HCT116 (cell line): ENCODE data around the gene NDUFS1. TPM values are rescaled to one million over a fixed set of nuclear protein-coding genes. Genes with fewer than 3 reads are reported as not detected.

ENCODE experiments used
- ATAC-seq: fragments of 200-7000 bp; cut with Tn5 transposase; 2 replicates; pipeline ENCODE4 v1.9.1; 2020; ENCODE audit warnings: mild to moderate bottlenecking, moderate library complexity
- BruUV-seq: library from RNA; stranded (reverse); fragments of 400-500 nt; replicated peaks from 2 replicates; lab custom pipeline; 2021; lab: Mats Ljungman, UMichigan
- CTCF ChIA-PET: fragments of 300-600 bp; sonication (Branson Sonifier 250); formaldehyde crosslinking; loops from one replicate; lab custom pipeline; 2021; ENCODE audit warnings: antibody characterized with exemption; lab: Charles Lee
- POLR2A ChIA-PET: fragments of 300-600, 350-600 bp; sonication (Branson Sonifier 250); formaldehyde crosslinking; loops from one replicate; lab custom pipeline; 2021; ENCODE audit warnings: antibody characterized with exemption; lab: Charles Lee
- RAD21 ChIA-PET, 2 experiments: fragments of 300-600 bp; sonication (Branson Sonifier 250); formaldehyde crosslinking; loops; one replicate each; lab custom pipeline; 2023; ENCODE audit warnings: low total read pairs in 2 of 2; ENCODE audit not compliant: uncharacterized antibody in 2 of 2, unreplicated experiment in 2 of 2, low non-redundant PET in 1 of 2; lab: Charles Lee
- DNase-seq: peaks from one replicate; pipeline ENCODE4 v3.0.0-alpha.2; 2010; ENCODE audit warnings: low read depth, low spot score
- H2AFZ ChIP-seq: fragments of 200-600 bp; shearing (Covaris generic), sonication (generic); 2 replicates; pipeline ENCODE4 v1.6.1; 2017; ENCODE audit warnings: low read depth, mixed run types, mixed read lengths, antibody characterized with exemption, low read length; ENCODE audit not compliant: poor library complexity, severe bottlenecking
- H3K27ac ChIP-seq: 2 replicates; pipeline ENCODE4 v1.5.1; 2012; ENCODE audit warnings: low read depth, low read length
- H3K27me3 ChIP-seq: fragments of 200-600 bp; sonication (generic); 2 replicates; pipeline ENCODE4 v1.6.1; 2016; ENCODE audit warnings: mixed run types, low read length, mixed read lengths; ENCODE audit not compliant: insufficient read depth
- H3K36me3 ChIP-seq, 2 experiments: fragments of 200-500 bp in 1 of 2; fragments of 200-600 bp in 1 of 2; sonication (Bioruptor generic) in 1 of 2; sonication (generic) in 1 of 2; 2 replicates each; pipeline versions ENCODE4 v1.5.1 to v1.6.1; 2014 to 2016; ENCODE audit warnings: low read length in 2 of 2, inconsistent platforms in 1 of 2, mixed read lengths in 1 of 2, mixed run types in 1 of 2; ENCODE audit not compliant: insufficient read depth in 2 of 2, control insufficient read depth in 1 of 2
- H3K4me1 ChIP-seq, 2 experiments: fragments of 200-600 bp in 1 of 2; sonication (generic) in 1 of 2; 2 replicates each; pipeline versions ENCODE4 v1.5.1 to v1.6.1; 2012 to 2017; ENCODE audit warnings: low read length in 2 of 2, inconsistent platforms in 1 of 2, mild to moderate bottlenecking in 1 of 2, mixed read lengths in 1 of 2, mixed run types in 1 of 2, moderate library complexity in 1 of 2; ENCODE audit not compliant: insufficient read depth in 2 of 2, control insufficient read depth in 1 of 2
- H3K4me2 ChIP-seq: fragments of 200-600 bp; sonication (generic); 2 replicates; pipeline ENCODE4 v1.6.1; 2017; ENCODE audit warnings: mixed run types, low read length, mixed read lengths
- H3K4me3 ChIP-seq, 2 experiments: fragments of 200-600 bp in 1 of 2; sonication (generic) in 1 of 2; replicated peaks in 1 of 2; 2 replicates each; pipeline ENCODE4 v1.5.1; 2011 to 2016; ENCODE audit warnings: low read length in 2 of 2, control low read depth in 1 of 2, low read depth in 1 of 2, mild to moderate bottlenecking in 1 of 2, mixed read lengths in 1 of 2, mixed run types in 1 of 2
- H3K79me2 ChIP-seq: fragments of 200-600 bp; sonication (generic); 2 replicates; pipeline ENCODE4 v1.6.1; 2017; ENCODE audit warnings: mild to moderate bottlenecking, mixed run types, low read length, moderate library complexity, mixed read lengths; ENCODE audit not compliant: insufficient read depth
- H3K9ac ChIP-seq: fragments of 200-600 bp; sonication (generic); 2 replicates; pipeline ENCODE4 v1.6.1; 2016; ENCODE audit warnings: low read length, mixed read lengths
- H3K9me2 ChIP-seq: fragments of 200-600 bp; sonication (generic), shearing (Covaris generic); 2 replicates; pipeline ENCODE4 v1.6.1; 2017; ENCODE audit warnings: mixed run types, mild to moderate bottlenecking, moderate library complexity; ENCODE audit not compliant: insufficient read depth
- H3K9me3 ChIP-seq, 2 experiments: fragments of 200-500 bp in 1 of 2; fragments of 200-600 bp in 1 of 2; sonication (Bioruptor generic) in 1 of 2; sonication (generic) in 1 of 2; 2 replicates each; pipeline ENCODE4 v1.6.1; 2014 to 2017; ENCODE audit warnings: low read length in 2 of 2, mixed read lengths in 2 of 2, inconsistent platforms in 1 of 2, low read depth in 1 of 2, mild to moderate bottlenecking in 1 of 2, mixed run types in 1 of 2, moderate library complexity in 1 of 2; ENCODE audit not compliant: control insufficient read depth in 1 of 2, insufficient read depth in 1 of 2
- H4K20me1 ChIP-seq: fragments of 200-600 bp; sonication (generic), shearing (Covaris generic); 2 replicates; pipeline ENCODE4 v1.6.1; 2017; ENCODE audit warnings: mixed run types, mild to moderate bottlenecking, moderate library complexity; ENCODE audit not compliant: insufficient read depth
- ATF3 ChIP-seq: IDR thresholded peaks from 2 replicates; pipeline ENCODE4 v1.6.1; 2012
- CEBPB ChIP-seq: IDR thresholded peaks from 2 replicates; pipeline ENCODE4 v1.6.1; 2012; ENCODE audit warnings: low read depth
- EZH2 ChIP-seq: fragments of 200-600 bp; sonication (generic); IDR thresholded peaks from 2 replicates; pipeline ENCODE4 v1.6.1; 2017; ENCODE audit warnings: antibody characterized with exemption, mixed run types
- EZH2phosphoT487 ChIP-seq: fragments of 200-600 bp; IDR thresholded peaks from 2 replicates; pipeline ENCODE4 v1.6.1; 2018; ENCODE audit warnings: antibody characterized with exemption, borderline replicate concordance
- MAX ChIP-seq: IDR thresholded peaks from 2 replicates; pipeline ENCODE4 v1.6.1; 2012
- POLR2A ChIP-seq: IDR thresholded peaks from 2 replicates; pipeline ENCODE4 v1.7.0; 2011; ENCODE audit warnings: borderline replicate concordance; ENCODE audit not compliant: insufficient read depth, insufficient read length; ENCODE audit errors: extremely low read depth
- REST ChIP-seq: IDR thresholded peaks from 2 replicates; pipeline ENCODE4 v1.6.1; 2012; ENCODE audit warnings: low read depth
- ZFX ChIP-seq: fragments of 450-650 bp; IDR thresholded peaks from 2 replicates; pipeline ENCODE4 v1.6.1; 2017
- intact Hi-C: fragments of 100-400 bp; cut with micrococcal nuclease; formaldehyde crosslinking; loops from 2 replicates; pipeline ENCODE4 v1.10.0; 2022
- total RNA-seq: library from RNA; stranded (reverse); gene quantifications from one replicate; pipeline ENCODE4 v1.2.1, GENCODE V29; 2021; ENCODE audit not compliant: unreplicated experiment

Gene NDUFS1
- total RNA-seq, 1 experiment from 2014 or later = 86.6 TPM

GRCh38 chr2:206080927-206081326, 78.3 kb downstream of the NDUFS1 start:
- Histone ChIP-seq H2AFZ (no peak overlapping the region), H3K79me2 (peaks cover 66% of the 10 kb centered on the region), H3K4me1 (0 out of 4 replicates have a peak, but pooled peaks cover 0 to 5% of the 10 kb centered on the region in 2 experiments), H3K36me3 (no peaks in the 10 kb centered on the region), H3K27me3 (no peaks in the 10 kb centered on the region), H3K4me2 (no peak overlapping the region), H3K9ac (no peak overlapping the region), H3K4me3 (no peak overlapping the region), H4K20me1 (no peaks in the 10 kb centered on the region), H3K9me2 (no peaks in the 10 kb centered on the region), H3K9me3 (no peaks in the 10 kb centered on the region), H3K27ac (no peak overlapping the region)
- ATAC-seq = no peak
- TF ChIP-seq ZFX = no peak
- no peak for TF ChIP-seq REST
- TF ChIP-seq MAX = no peak
- TF ChIP-seq EZH2 = no peak
- no peak for TF ChIP-seq ATF3
- no peak for TF ChIP-seq POLR2A
- no peak for TF ChIP-seq CEBPB
- TF ChIP-seq EZH2phosphoT487 = no peak
- no peak for DNase-seq
- POLR2A ChIA-PET = no interaction called here
- CTCF ChIA-PET = no interaction called here
- BruUV-seq = no TSS peak
- intact Hi-C loops = no loop called here
- RAD21 ChIA-PET = no interaction called here
